GM18517 (cell line): ENCODE measurements around the gene SNTG2.
"Not testable (repeated sequence)": the region's sequence is repeated elsewhere in the genome, so short reads cannot be mapped to it uniquely, and the experiment has no call there.

Experiments
- ATAC-seq: cut with Tn5 transposase; IDR thresholded peaks from one replicate; pipeline ENCODE4 v1.9.1; 2021; ENCODE audit warnings: mild to moderate bottlenecking, moderate library complexity; ENCODE audit not compliant: unreplicated experiment

Gene SNTG2

GRCh38 chr2:1227274-1227900 lies 276.7 kb downstream of the SNTG2 start:
- no peak for ATAC-seq

GRCh38 chr2:1229596-1229995 lies 278.9 kb downstream of the SNTG2 start:
- not testable (repeated sequence) for ATAC-seq

GRCh38 chr2:1230155-1230893 lies 279.7 kb downstream of the SNTG2 start:
- ATAC-seq, result no peak

- no peak for ATAC-seq
Measured at GRCh38 chr2:1231466-1232063, 280.9 kb downstream of the SNTG2 start.

GRCh38 chr2:1233281-1233680 lies 282.6 kb downstream of the SNTG2 start:
- ATAC-seq, result no peak

- ATAC-seq, result no peak
Measured at GRCh38 chr2:1234731-1235308, 284.2 kb downstream of the SNTG2 start.

- no peak for ATAC-seq
Measured at GRCh38 chr2:1235806-1236205, 285.2 kb downstream of the SNTG2 start.

- no peak for ATAC-seq
Measured at GRCh38 chr2:1236606-1237005, 286.0 kb downstream of the SNTG2 start.

- ATAC-seq, result no peak
Measured at GRCh38 chr2:1237783-1238182, 287.1 kb downstream of the SNTG2 start.

GRCh38 chr2:1238598-1239138 lies 288.0 kb downstream of the SNTG2 start:
- no peak for ATAC-seq

GRCh38 chr2:1245193-1245592 lies 294.5 kb downstream of the SNTG2 start:
- ATAC-seq, result no peak

- no peak for ATAC-seq
Measured at GRCh38 chr2:1246239-1246638, 295.6 kb downstream of the SNTG2 start.

- ATAC-seq, result no peak
Measured at GRCh38 chr2:1246991-1247390, 296.3 kb downstream of the SNTG2 start.

- ATAC-seq, result no peak
Measured at GRCh38 chr2:1248187-1248586, 297.5 kb downstream of the SNTG2 start.

GRCh38 chr2:1249897-1250687 lies 299.4 kb downstream of the SNTG2 start:
- no peak for ATAC-seq

- no peak for ATAC-seq
Measured at GRCh38 chr2:1251520-1251919, 300.9 kb downstream of the SNTG2 start.

- no peak for ATAC-seq
Measured at GRCh38 chr2:1253629-1254028, 303.0 kb downstream of the SNTG2 start.

- no peak for ATAC-seq
Measured at GRCh38 chr2:1254662-1255343, 304.2 kb downstream of the SNTG2 start.

GRCh38 chr2:1256632-1257324 lies 306.1 kb downstream of the SNTG2 start:
- no peak for ATAC-seq

GRCh38 chr2:1257334-1257733 lies 306.7 kb downstream of the SNTG2 start:
- ATAC-seq, result no peak
